ENCODE measurements around the gene MVD.

- TF ChIP-seq EZH2 (IDR thresholded peaks at IDR 0.05) = no peak
- TF ChIP-seq, protein P1, sequence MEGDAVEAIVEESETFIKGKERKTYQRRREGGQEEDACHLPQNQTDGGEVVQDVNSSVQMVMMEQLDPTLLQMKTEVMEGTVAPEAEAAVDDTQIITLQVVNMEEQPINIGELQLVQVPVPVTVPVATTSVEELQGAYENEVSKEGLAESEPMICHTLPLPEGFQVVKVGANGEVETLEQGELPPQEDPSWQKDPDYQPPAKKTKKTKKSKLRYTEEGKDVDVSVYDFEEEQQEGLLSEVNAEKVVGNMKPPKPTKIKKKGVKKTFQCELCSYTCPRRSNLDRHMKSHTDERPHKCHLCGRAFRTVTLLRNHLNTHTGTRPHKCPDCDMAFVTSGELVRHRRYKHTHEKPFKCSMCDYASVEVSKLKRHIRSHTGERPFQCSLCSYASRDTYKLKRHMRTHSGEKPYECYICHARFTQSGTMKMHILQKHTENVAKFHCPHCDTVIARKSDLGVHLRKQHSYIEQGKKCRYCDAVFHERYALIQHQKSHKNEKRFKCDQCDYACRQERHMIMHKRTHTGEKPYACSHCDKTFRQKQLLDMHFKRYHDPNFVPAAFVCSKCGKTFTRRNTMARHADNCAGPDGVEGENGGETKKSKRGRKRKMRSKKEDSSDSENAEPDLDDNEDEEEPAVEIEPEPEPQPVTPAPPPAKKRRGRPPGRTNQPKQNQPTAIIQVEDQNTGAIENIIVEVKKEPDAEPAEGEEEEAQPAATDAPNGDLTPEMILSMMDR (IDR thresholded peaks at IDR 0.05 in 2 of 3, conservative IDR thresholded peaks at IDR 0.05 in 1 of 3; ENCODE audit: borderline replicate concordance in 1 of 3, insufficient read depth in 1 of 3, low read depth in 2 of 3, low read length in 2 of 3) = no peak
- TF ChIP-seq POLR2AphosphoS5 (IDR thresholded peaks at IDR 0.05; ENCODE audit: low read depth, low read length) = no peak
- no peak for TF ChIP-seq YY1 (IDR thresholded peaks at IDR 0.05; ENCODE audit: extremely low read depth, insufficient replicate concordance, low read depth, low read length)
- TF ChIP-seq, protein P2, sequence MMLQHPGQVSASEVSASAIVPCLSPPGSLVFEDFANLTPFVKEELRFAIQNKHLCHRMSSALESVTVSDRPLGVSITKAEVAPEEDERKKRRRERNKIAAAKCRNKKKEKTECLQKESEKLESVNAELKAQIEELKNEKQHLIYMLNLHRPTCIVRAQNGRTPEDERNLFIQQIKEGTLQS (IDR thresholded peaks at IDR 0.05) = no peak
- no peak for TF ChIP-seq ZFX (IDR thresholded peaks at IDR 0.05)
- no peak for TF ChIP-seq CBX3 (IDR thresholded peaks at IDR 0.05; ENCODE audit: low read depth)
- no peak for TF ChIP-seq SP1 (IDR thresholded peaks at IDR 0.05; ENCODE audit: low read depth)
- no peak for TF ChIP-seq POLR2A (IDR thresholded peaks at IDR 0.05; ENCODE audit: borderline replicate concordance, extremely low read depth, insufficient read depth, insufficient read length)
- TF ChIP-seq REST (IDR thresholded peaks at IDR 0.05; ENCODE audit: low read depth) = no peak
- TF ChIP-seq, protein P3, sequence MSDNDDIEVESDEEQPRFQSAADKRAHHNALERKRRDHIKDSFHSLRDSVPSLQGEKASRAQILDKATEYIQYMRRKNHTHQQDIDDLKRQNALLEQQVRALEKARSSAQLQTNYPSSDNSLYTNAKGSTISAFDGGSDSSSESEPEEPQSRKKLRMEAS (IDR thresholded peaks at IDR 0.05) = no peak
Observed at GRCh38 chr16:88606148-88606757, 56.6 kb downstream of the MVD start.
